HG03342 (cell line): Measurements from ENCODE around the gene SEC14L6.

ENCODE experiments used
- ATAC-seq: cut with Tn5 transposase; IDR thresholded peaks from one replicate; pipeline ENCODE4 v1.9.1; 2021; ENCODE audit warnings: mild to moderate bottlenecking, moderate library complexity; ENCODE audit not compliant: unreplicated experiment

SEC14L6 gene

DNA sequence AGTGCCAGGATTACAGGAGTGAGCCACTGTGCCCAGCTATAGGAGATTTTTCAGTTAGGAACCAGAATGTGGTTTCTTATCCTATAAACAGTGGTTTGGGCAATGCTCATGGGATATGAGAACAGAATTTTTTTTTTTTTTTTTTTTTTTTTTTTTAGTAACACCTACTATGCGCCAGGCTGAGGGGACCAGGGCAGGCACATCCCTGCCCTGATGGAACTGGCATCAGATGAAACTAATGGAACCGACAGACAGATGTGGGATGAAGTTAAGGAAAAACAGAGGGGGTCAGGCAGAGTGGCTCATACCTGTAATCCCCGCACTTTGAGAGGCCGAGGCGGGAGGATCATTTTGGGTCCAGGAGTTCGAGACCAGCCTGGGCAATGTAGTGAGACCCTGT is 45.9 kb downstream of the SEC14L6 start:
- no peak for ATAC-seq

DNA sequence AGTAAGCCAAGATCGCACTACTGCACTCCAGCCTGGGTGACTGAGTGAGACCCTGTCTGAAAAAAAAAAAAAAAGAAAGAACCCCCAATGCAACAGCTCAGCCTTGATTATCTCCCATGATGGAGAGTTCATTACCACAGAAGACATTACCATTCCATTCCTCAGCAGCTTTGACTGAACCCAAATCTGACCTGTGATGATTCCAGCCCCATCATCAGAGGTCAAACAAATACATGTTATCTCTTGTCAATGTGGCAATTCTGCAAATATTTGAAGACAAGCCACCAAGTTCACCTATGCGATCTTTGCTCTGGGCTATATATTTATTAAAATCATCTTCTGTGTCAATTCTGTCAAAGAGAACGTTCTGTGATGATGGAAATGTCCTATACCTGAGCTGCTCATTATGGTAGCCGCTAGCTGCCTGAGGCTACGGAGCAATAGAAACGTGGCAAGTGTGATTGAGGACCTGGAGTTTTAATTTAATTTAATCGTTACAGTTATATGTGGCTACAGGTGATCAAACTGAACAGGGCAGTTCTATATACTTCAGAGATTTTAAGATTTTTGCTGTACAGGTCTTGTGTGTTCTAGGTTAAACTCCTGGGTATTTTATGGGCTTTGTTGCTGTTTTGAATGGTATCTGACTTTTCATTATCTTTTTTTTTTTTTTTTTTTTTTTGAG is 48.9 kb downstream of the SEC14L6 start:
- ATAC-seq: no peak

- no peak for ATAC-seq
Measured at GRCh38 chr22:30495041-30495784, 51.3 kb downstream of the SEC14L6 start.

DNA sequence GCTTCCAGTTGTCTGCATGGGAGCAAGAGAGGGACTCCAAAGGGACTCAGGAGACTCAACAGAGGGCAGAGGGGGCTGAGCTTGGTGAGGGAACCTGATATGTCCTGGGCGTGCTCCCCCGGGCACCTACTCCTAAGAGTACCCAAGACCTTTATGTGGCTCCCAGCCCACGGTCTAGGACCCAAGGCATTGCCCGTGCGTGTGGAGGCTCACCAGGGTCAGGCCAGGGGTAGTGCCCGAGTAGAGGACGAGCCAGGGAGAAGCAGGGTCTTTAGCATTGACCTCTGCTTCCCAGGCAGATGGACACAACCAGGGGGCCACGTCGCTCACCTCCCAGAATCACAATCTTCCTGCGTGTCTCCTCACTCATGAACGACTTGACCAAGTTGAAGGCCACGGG is 54.4 kb downstream of the SEC14L6 start:
- ATAC-seq: no peak

- no peak for ATAC-seq
Measured at GRCh38 chr22:30491381-30491780, 55.2 kb downstream of the SEC14L6 start.

DNA sequence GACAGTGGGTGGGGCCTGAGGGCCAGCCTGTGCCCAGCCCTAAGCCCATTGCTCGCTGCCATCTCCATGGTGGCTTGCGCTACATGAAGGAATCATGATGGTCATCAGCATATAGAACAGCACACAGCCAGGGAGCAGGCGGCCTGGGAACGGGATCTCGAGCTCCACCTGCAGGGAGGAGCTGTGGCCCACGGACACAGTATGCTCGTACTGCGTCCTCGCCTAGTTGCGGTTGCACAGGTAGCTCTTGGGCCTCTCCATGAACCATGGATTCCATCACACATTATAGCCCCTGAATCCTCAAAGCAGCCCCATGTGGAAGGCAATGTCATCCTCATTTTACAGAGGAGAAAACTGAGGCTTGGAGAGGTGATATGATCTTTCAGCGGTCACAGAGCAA is 56.1 kb downstream of the SEC14L6 start:
- no peak for ATAC-seq

DNA sequence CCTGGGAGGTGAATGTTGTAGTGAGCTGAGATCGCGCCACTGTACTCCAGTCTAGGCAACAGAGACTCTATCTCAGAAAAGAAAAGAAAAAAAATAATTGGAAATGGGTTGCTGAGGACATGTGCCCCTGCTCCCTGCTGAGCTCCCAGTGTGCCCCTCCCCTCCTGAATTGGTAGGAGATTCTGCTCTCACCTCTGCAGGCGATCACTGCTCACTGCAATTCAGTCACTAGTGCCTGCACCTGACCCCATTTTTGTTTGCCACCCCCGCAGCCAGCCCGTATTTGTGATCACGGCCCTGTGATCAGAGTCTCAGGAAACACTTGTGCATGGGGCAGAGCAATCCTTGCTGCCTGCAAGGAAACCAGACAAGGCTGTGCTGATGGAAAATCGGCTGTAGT is 58.4 kb downstream of the SEC14L6 start:
- ATAC-seq: no peak

DNA sequence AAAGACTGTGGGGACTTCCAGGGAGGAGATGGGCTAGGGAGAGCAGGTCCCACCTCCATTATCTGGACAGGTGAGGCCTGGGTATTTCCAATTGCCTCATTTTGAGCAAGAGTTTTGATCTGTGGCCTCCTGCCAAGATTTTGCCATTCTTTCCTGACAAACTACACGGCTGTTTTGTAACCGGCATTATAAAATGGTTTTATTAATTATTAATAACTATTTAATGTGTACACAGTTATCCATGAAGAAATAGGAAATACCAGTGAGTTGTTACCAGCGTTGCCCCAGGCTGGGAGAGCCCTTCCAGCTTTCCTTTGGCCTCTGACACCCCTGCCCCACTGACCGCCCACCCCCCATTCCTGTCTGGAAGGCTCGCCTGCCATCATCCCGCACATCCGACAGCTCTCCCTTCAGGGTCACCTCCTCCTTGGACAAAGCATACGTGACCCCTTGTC is 59.9 kb downstream of the SEC14L6 start:
- no peak for ATAC-seq

DNA sequence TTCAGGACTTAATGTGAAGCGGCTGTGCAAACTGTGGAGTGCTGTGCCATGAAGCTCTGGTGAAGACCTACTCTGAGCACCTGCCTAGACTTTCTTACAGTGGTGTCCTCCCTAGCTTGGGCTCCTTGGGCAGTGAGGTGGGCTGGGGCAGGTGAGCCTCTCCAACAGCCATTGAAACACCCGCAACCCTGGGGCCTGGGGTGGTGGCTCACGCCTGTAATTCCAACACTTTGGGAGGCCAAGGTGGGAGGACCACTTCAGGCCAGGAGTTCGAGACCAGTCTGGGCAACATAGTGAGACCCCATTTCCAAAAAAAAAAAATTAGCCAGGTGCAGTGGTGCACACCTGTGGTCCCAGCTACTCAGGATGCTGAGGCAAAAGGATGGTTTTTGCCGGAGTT is 60.4 kb downstream of the SEC14L6 start:
- no peak for ATAC-seq

DNA sequence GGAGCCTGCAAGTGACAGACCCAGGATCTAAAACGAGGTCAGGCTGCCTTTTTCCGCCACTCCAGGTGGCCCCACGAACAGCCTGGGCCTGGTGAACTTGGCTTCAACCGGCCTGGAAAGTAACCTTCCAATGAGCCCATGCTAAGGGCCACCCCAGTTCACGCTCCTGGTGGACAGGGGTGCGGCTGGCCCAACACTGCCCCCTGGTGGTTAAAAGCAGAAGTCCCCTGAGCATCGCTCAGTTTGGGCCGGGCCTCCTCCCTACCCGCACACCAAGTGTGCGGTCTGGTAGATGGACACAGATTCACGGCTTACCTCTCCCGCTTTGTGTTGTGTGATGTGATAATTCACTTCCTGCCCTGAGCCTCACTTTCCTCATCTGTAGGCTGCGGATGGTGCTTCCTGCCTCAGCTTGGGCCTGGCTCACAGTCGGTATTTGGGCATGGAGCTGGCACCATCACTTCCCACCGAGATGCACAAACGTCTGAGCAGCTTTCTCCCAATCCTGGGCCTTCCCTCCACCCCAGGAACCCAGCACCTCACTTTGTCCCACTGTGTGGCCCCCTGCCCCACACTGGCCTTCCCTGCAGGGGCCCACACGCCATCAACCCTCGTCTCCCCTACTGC is 61.1 kb downstream of the SEC14L6 start:
- ATAC-seq: no peak

GRCh38 chr22:30483169-30483568 is 63.4 kb downstream of the SEC14L6 start:
- ATAC-seq: no peak

DNA sequence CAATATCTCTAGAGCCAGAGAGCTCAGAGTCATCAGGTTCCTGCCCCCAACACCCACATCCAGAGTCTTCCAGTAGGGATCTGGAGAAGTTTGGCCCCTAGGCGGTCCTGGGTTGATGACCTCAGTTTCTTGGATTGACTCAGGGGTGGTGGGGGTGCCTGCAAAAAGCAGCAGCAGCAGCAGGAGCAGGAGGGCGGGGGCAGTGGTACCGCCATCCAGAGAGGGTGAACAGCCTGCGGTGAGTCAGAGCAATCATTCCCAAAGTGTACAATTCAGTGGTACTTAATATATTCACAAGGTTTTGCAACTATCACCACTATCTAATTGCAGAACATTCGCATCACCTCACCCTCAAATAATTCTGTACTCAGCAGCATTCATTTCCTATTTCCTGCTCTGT is 64.8 kb downstream of the SEC14L6 start:
- no peak for ATAC-seq

GRCh38 chr22:30479981-30480380 is 66.6 kb downstream of the SEC14L6 start:
- no peak for ATAC-seq

DNA sequence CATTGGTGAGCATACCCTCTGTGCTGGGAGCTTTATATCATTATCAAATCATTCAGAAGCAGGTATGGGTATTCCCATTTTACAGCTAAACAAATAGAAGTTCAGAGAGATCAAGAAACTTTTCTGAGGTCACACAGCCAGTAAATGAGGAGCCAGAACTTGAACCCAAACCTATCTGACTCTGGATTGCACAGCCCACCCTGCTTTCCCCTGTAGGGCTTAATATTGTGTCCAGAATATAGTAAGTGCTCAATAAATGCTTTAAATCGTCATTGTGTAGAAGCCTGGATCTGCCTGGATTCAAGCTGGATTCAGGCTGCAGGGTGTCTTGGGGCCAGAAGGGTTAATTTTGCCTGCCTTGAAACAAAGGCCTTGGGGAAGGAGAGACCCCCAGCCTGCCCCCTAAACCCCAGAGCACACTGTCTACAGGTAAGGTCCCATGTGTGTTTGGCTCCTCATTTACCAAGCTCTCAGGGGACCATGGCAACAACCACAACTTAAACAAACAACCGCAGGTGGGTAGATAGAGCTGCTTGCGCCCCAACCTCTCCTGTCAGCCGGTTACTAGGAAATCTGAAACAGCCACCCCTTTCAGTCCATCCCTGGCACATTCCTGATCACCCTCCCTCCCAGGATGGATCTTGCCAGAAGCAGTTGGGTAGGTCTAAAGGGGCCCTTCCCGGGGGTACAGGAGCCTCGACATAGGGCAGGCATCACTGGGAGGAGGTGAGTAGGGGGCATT is 71.7 kb downstream of the SEC14L6 start:
- no peak for ATAC-seq

DNA sequence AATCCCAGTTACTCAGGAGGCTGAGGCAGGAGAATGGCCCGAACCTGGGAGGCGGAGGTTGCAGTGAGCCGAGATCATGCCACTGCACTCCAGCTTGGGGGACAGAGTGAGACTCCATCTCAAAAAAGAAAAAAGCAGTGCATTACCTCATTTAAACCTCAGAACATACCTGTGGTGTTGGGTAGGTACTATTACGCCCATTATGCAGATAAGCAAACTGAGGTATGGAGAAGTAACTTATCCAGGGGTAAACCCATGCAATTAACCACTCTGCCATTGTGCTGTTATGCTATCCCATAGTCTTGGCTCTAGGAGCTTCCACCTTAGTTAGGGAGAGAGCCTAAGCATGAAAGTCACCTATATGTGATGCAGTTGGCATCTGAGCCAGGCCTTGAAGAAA is 72.4 kb downstream of the SEC14L6 start:
- no peak for ATAC-seq

DNA sequence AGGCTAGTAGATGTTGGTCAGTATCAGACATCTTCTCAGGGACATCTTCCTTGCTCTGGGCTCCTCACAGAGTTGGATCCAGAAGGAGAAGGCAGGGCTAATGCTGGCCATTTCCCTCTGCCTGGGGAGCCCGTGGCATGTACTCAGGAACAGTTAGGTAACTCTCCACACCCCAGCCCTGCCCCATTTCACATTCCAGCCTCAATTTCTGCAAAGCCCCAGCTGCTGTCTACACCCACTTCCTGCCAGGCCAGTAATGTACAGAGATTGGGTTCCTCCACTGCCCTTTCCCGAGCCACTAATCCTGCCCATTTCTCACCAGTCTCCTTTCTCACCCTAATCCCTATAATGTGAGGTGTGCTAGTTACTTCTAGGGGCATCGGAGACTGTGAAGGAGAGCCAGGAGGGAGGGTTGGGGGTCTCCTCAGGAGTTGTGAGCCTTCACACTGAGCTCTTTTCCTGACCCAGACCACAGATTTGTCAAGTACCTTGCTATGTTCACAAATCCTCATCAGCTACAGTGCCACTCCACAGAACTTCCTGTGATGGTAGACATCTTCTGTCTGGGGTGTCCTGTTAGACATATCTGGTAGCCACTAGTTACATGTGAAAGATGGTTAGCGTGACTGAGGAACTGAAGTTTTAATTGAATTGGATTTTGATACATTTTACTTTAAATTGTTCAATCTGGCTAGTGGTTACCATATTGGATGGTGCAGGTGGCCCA is 73.4 kb downstream of the SEC14L6 start:
- ATAC-seq: no peak
